ENCODE data around the gene RGS2. TPM values are rescaled to one million over a fixed set of nuclear protein-coding genes. Genes with fewer than 3 reads are reported as not detected.

Gene RGS2
- total RNA-seq, 1 donor, result 86.1 TPM

GRCh38 chr1:192817246-192817645, 8.4 kb downstream of the RGS2 start:
- DNase-seq (ENCODE audit: low read depth), result no peak
- TF ChIP-seq CTCF (IDR thresholded peaks at IDR 0.05; ENCODE audit: insufficient read depth, low read length), result no peak
- no peak overlapping the region for H3K4me3 ChIP-seq (ENCODE audit: low read depth, low read length)

DNA sequence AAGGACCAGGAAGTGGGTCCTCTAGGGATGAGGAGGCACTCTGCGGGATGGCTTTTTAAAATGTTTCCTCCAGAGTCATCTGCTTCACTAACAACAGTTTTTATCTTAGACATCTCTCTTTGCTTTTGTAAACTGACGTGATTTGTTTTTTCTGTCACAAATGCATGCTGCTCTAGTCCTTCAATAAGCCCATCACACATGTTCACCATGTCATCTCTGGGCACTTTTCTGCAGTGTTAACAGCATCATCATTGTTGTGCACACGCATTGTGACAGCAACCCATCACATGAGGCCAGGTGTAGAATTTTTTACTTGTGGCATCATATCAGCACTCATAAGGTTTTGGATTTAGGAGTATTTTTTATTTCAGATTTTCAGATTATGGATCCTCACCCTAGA, 12.5 kb downstream of the RGS2 start:
- TF ChIP-seq CTCF (IDR thresholded peaks at IDR 0.05; ENCODE audit: insufficient read depth, low read length), result no peak
- DNase-seq (ENCODE audit: low read depth), result no peak
- no peak overlapping the region for H3K4me3 ChIP-seq (ENCODE audit: low read depth, low read length)

- DNase-seq (ENCODE audit: low read depth), result peak; percentile 57
- H3K4me3 ChIP-seq (ENCODE audit: low read depth, low read length), result no peak overlapping the region
- TF ChIP-seq CTCF (IDR thresholded peaks at IDR 0.05; ENCODE audit: insufficient read depth, low read length), result no peak
Observed at GRCh38 chr1:192824511-192824910, 15.7 kb downstream of the RGS2 start.

DNA sequence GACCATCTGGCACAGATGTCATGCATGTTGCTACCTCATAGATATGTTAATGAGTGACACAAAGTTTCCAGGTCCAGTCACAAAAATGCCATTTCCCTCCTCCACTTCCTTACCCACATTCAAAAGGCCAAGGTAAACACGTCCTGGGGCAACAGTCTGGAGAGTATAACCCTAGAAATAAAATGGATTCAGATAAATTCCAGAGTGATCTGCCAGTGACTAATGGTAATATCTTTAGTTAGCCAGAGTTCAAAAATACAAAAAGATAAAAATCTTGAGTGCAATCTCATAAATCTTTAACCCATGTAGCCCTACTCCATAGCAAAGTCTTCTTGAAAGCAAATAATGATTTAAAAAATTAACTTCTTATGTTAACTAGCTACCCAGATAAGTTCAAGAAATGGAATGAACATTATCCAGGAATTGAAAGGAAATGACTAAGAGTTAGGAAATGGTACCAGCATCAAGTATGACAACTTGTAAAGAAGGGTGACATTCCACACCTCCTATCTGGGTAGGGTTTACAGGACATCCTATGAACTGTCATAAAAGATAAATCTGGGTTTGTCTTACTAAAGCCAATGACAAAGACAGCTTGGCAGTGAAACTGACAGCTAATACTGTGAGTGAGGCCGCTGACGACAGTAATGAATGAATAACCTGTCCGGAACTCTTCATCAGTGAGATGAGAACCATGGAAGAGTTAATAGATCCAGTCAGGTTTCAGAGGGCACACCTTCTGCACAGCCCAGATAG, 18.1 kb downstream of the RGS2 start:
- H3K4me3 ChIP-seq (ENCODE audit: low read depth, low read length), result no peak overlapping the region
- TF ChIP-seq CTCF (IDR thresholded peaks at IDR 0.05; ENCODE audit: insufficient read depth, low read length), result no peak
- DNase-seq (ENCODE audit: low read depth), result peak; percentile 83

GRCh38 chr1:192830595-192831246, 21.9 kb downstream of the RGS2 start:
- TF ChIP-seq CTCF (IDR thresholded peaks at IDR 0.05; ENCODE audit: insufficient read depth, low read length), result no peak
- no peak for DNase-seq (ENCODE audit: low read depth)
- H3K4me3 ChIP-seq (ENCODE audit: low read depth, low read length), result no peak overlapping the region

- TF ChIP-seq CTCF (IDR thresholded peaks at IDR 0.05; ENCODE audit: insufficient read depth, low read length), result no peak
- DNase-seq (ENCODE audit: low read depth), result peak; percentile 44
- H3K4me3 ChIP-seq (ENCODE audit: low read depth, low read length), result no peak overlapping the region
Observed at GRCh38 chr1:192831706-192832355, 23.0 kb downstream of the RGS2 start.
